ENCODE measurements around the gene ZBED2. TPM values are rescaled to one million over a fixed set of nuclear protein-coding genes. Genes with fewer than 3 reads are reported as not detected.

Gene ZBED2
- total RNA-seq, 2 donors from 2014 or later: not detected

DNA sequence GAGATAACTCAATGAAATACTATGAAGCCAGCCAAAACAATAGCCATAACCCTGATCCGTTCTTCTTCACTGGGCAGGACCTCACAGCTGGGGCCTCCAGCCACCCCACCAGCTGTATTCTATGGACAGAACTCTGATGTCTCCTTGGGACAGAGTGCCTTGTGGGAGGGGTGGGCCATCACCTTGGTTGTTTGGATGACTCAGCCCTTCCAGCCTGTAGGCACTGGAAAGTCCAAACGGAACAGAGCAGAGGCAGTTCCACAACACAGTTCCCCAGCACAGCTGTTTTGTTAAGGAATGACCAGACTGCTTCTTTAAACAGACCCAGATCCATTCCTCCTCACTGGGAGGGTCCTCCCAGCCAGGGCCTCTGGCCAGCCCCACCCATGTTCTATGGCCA is 31.9 kb upstream of the ZBED2 start:
- Histone ChIP-seq H3K4me3 (no peak overlapping the region), H3K9me3 (no peaks in the 10 kb centered on the region), H3K4me1 (ENCODE audit: control insufficient read depth in 1 of 2, low read depth in 2 of 2) (no peaks in the 10 kb centered on the region), H3K27ac (no peak overlapping the region), H3K36me3 (no peaks in the 10 kb centered on the region), H3K27me3 (replicated peaks; ENCODE audit: insufficient read depth) (no peaks in the 10 kb centered on the region)
- ATAC-seq (ENCODE audit: insufficient number of reproducible peaks, low FRiP score, low read depth) (no peak), DNase-seq (ENCODE audit: low spot score) (no peak)
- TF ChIP-seq, protein P1, sequence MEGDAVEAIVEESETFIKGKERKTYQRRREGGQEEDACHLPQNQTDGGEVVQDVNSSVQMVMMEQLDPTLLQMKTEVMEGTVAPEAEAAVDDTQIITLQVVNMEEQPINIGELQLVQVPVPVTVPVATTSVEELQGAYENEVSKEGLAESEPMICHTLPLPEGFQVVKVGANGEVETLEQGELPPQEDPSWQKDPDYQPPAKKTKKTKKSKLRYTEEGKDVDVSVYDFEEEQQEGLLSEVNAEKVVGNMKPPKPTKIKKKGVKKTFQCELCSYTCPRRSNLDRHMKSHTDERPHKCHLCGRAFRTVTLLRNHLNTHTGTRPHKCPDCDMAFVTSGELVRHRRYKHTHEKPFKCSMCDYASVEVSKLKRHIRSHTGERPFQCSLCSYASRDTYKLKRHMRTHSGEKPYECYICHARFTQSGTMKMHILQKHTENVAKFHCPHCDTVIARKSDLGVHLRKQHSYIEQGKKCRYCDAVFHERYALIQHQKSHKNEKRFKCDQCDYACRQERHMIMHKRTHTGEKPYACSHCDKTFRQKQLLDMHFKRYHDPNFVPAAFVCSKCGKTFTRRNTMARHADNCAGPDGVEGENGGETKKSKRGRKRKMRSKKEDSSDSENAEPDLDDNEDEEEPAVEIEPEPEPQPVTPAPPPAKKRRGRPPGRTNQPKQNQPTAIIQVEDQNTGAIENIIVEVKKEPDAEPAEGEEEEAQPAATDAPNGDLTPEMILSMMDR (IDR thresholded peaks at IDR 0.05): no peak

DNA sequence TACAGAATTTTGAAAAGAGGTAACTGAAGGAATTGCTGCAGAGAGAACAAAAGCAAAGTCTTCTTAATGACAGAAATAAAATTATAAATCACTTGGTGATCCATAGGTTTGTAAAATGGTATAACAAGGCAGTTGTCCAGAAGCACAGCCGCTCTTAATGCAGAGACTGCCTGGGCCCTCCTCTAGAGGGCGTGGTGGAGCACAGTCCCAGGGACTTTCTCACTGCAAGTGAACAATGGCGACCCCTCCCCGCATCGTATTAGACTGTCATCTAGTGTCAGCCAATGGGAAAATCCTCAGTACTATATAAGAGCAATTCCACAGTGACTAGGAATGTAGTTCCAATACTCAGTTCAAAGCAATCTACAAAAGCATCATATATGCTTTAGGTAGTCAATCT is 26.4 kb upstream of the ZBED2 start:
- Histone ChIP-seq H3K4me3 (no peak overlapping the region), H3K36me3 (no peaks in the 10 kb centered on the region), H3K27me3 (replicated peaks; ENCODE audit: insufficient read depth) (no peaks in the 10 kb centered on the region), H3K9me3 (no peaks in the 10 kb centered on the region), H3K4me1 (ENCODE audit: control insufficient read depth in 1 of 2, low read depth in 2 of 2) (no peaks in the 10 kb centered on the region), H3K27ac (no peak overlapping the region)
- DNase-seq (ENCODE audit: low spot score) (no peak), ATAC-seq (ENCODE audit: insufficient number of reproducible peaks, low FRiP score, low read depth) (no peak)
- TF ChIP-seq, protein P1 (IDR thresholded peaks at IDR 0.05): no peak

DNA sequence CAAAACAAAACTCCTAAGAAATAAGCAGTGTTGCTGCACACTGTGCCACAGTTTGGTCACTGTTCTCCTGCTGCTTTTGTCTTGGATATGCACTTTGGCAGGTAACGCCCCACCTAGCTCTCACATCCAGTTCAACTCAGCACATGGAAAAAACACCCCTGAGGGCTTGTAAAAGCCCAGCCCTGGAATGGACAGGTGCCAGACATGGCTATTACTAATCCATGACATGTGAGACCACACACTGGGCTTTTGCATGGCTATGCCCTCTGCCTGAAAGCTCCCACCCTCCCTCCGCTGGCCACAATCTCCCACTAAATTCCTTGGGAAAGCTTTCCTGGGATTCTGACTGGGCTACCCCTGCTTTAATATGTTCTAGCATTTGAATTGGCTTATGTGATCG is 24.7 kb upstream of the ZBED2 start:
- DNase-seq (ENCODE audit: low spot score) (no peak), ATAC-seq (ENCODE audit: insufficient number of reproducible peaks, low FRiP score, low read depth) (no peak)
- TF ChIP-seq, protein P1 (IDR thresholded peaks at IDR 0.05): no peak
- H3K27ac ChIP-seq: no peak overlapping the region
- H3K4me3 ChIP-seq: no peak overlapping the region
- no peaks in the 10 kb centered on the region for H3K9me3 ChIP-seq
- no peaks in the 10 kb centered on the region for H3K4me1 ChIP-seq (ENCODE audit: control insufficient read depth in 1 of 2, low read depth in 2 of 2)
- H3K27me3 ChIP-seq (replicated peaks; ENCODE audit: insufficient read depth): no peaks in the 10 kb centered on the region
- no peaks in the 10 kb centered on the region for H3K36me3 ChIP-seq

DNA sequence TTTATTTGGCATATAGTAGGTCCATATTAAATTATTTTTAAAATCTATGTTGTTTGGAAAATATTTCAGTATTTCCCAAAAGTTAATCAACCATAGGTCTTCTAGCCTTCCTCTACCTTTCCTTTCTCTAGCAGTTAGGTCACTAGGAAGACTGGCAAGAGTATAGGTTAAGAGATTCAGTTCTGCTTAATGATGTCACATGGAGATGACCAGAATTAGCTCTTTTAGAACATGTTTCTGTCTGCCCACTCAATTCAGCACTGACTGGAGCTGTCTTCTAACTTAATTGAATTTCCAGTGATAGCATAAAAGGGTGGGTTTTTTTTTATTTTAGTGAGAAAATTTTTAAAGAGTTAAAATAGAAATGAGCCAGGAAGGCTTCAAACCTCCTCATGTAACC is 23.8 kb upstream of the ZBED2 start:
- no peak overlapping the region for H3K27ac ChIP-seq
- H3K27me3 ChIP-seq (replicated peaks; ENCODE audit: insufficient read depth): no peaks in the 10 kb centered on the region
- no peaks in the 10 kb centered on the region for H3K4me1 ChIP-seq (ENCODE audit: control insufficient read depth in 1 of 2, low read depth in 2 of 2)
- H3K36me3 ChIP-seq: no peaks in the 10 kb centered on the region
- DNase-seq (ENCODE audit: low spot score) (no peak), ATAC-seq (ENCODE audit: insufficient number of reproducible peaks, low FRiP score, low read depth) (no peak)
- no peak overlapping the region for H3K4me3 ChIP-seq
- TF ChIP-seq, protein P1 (IDR thresholded peaks at IDR 0.05): no peak
- no peaks in the 10 kb centered on the region for H3K9me3 ChIP-seq

DNA sequence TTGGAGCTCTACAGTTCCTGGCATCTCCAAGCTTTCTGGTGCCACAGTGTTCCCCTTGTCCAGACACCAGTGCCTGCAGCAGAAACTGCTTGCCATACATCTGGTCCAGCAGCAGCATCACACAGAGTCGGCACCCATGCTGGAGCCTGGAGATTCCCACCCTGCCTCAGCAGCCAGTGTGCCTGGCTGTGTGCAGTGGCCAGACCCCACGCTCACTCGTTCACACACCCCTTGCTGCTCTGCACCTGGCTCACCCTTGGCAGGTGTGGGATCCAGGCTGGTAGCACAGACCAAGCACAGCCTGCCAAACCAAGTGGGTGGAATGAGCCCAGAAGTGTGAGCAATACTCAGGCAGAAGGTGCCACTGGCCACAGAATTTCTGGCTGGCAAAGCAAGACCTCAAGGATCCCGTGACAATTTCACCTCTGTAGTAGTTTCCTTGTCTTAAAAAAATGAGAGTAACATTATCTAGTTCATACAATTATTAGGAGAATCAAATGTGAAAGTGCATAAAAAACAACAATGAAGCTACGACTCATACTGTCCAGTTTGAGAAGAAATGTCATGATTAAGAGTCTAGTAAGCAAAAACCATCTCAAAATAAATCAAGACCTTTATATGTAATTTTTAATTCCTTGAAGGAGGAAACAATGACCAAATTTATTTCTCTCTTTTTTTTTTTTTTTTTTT is 22.9 kb upstream of the ZBED2 start:
- TF ChIP-seq, protein P1 (IDR thresholded peaks at IDR 0.05): no peak
- Histone ChIP-seq H3K27me3 (replicated peaks; ENCODE audit: insufficient read depth) (no peaks in the 10 kb centered on the region), H3K4me1 (ENCODE audit: control insufficient read depth in 1 of 2, low read depth in 2 of 2) (no peaks in the 10 kb centered on the region), H3K36me3 (no peaks in the 10 kb centered on the region), H3K27ac (no peak overlapping the region), H3K9me3 (no peaks in the 10 kb centered on the region), H3K4me3 (no peak overlapping the region)
- ATAC-seq (ENCODE audit: insufficient number of reproducible peaks, low FRiP score, low read depth) (no peak), DNase-seq (ENCODE audit: low spot score) (no peak)
